ENCODE results near the gene TKFC. TPM values are rescaled to one million over a fixed set of nuclear protein-coding genes. Genes with fewer than 3 reads are reported as not detected.
A peak's percentile ranks its signal among the peaks of the same experiment; 100 is the strongest.

TKFC gene
- total and polyA plus RNA-seq, 9 of the 15 experiments (the other 6 are each of a cell fraction or from before 2014, with no cell fraction given) = 2.0 to 61.7 (median 28.5) TPM

GRCh38 chr11:61353131-61354067, 20.4 kb downstream of the TKFC start (continued):
- TF ChIP-seq L3MBTL2 (IDR thresholded peaks at IDR 0.05) (peak; percentile 71), TAF7 (tag; IDR thresholded peaks at IDR 0.05) (no peak), RBBP5 (IDR thresholded peaks at IDR 0.05; ENCODE audit: borderline replicate concordance, insufficient read depth, low read length, poor library complexity, severe bottlenecking) (peak; percentile 74), CREB3 (tag; conservative IDR thresholded peaks at IDR 0.05; ENCODE audit: low read depth) (peak; percentile 27), TAF1 (IDR thresholded peaks at IDR 0.05; ENCODE audit: control insufficient read depth, extremely low read depth, insufficient read depth, low read length, severe bottlenecking) (no peak), RHOXF2B (CRISPR knock-in tag; conservative IDR thresholded peaks at IDR 0.05) (no peak), ZBTB17 (CRISPR knock-in tag; IDR thresholded peaks at IDR 0.05) (0 out of 2 replicates have a peak, but pooled peaks have one; percentile 35), KAT2B (IDR thresholded peaks at IDR 0.05; ENCODE audit: low read depth, low read length) (no peak), COPS2 (conservative IDR thresholded peaks at IDR 0.05) (no peak), MAZ (CRISPR knock-in tag; conservative IDR thresholded peaks at IDR 0.05 in 1 of 2, IDR thresholded peaks at IDR 0.05 in 1 of 2) (no peak), HOMEZ (CRISPR knock-in tag; IDR thresholded peaks at IDR 0.05) (no peak), ZNF395 (CRISPR knock-in tag; IDR thresholded peaks at IDR 0.05) (0 out of 2 replicates have a peak, but pooled peaks have one; percentile 18), SMARCA5 (IDR thresholded peaks at IDR 0.05) (no peak), PCBP1 (IDR thresholded peaks at IDR 0.05; ENCODE audit: low read depth, low read length, poor library complexity, severe bottlenecking) (no peak), SIRT6 (IDR thresholded peaks at IDR 0.05; ENCODE audit: low read depth, low read length) (no peak), CXXC5 (CRISPR knock-in tag; IDR thresholded peaks at IDR 0.05) (no peak), ATF1 (CRISPR knock-in tag; IDR thresholded peaks at IDR 0.05) (no peak), ATF1 (tag; IDR thresholded peaks at IDR 0.05) (no peak), ZNF707 (CRISPR knock-in tag; conservative IDR thresholded peaks at IDR 0.05) (no peak), CTCF (IDR thresholded peaks at IDR 0.05 in 2 of 3, conservative IDR thresholded peaks at IDR 0.05 in 1 of 3; ENCODE audit: insufficient read depth in 2 of 3, low read depth in 1 of 3, low read length in 3 of 3) (no peak)
- TF ChIP-seq, protein P1, sequence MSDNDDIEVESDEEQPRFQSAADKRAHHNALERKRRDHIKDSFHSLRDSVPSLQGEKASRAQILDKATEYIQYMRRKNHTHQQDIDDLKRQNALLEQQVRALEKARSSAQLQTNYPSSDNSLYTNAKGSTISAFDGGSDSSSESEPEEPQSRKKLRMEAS (CRISPR knock-in tag; IDR thresholded peaks at IDR 0.05) = no peak

All from K562 (cell line).